GM21367 (cell line): ENCODE data around the gene KCNA5.
A peak's percentile ranks its signal among the peaks of the same experiment; 100 is the strongest.

Experiments
- ATAC-seq: cut with Tn5 transposase; IDR thresholded peaks from one replicate; pipeline ENCODE4 v1.9.1; 2021; ENCODE audit not compliant: unreplicated experiment

Gene KCNA5

DNA sequence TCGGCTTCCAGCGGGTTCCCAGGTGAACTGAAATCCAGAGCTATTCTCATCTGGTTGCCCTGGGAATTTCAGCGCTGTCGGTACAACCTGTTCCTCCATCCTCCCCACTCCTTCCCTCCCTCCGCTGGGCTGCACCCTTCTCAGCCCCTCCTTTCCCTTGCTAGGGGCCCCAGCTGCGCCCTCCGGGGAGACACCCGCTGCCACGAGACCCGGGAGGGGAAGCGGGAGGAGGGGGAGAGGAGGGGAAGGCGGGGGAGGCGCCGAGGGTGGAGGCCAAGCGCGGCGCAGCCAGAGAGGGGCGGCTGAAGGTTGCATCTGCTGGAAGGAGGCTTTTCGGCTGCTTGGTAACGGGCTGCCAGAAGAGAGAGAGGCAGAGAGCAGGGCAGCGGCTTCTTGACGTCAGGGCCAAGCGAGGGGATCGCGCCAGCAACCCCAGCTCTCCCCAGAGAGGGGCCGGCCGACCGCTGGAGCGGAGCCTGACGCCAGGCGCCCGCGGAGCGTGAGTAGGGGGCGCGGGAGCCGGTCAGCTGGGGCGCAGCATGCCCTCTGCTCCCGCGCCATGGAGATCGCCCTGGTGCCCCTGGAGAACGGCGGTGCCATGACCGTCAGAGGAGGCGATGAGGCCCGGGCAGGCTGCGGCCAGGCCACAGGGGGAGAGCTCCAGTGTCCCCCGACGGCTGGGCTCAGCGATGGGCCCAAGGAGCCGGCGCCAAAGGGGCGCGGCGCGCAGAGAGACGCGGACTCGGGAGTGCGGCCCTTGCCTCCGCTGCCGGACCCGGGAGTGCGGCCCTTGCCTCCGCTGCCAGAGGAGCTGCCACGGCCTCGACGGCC is at the start of gene KCNA5:
Gene KCNA5 (plus strand): TSS at position 291 of the 831 bp plus-strand sequence. CDS start 269 bp downstream, at position 560.
- ATAC-seq, result no peak

DNA sequence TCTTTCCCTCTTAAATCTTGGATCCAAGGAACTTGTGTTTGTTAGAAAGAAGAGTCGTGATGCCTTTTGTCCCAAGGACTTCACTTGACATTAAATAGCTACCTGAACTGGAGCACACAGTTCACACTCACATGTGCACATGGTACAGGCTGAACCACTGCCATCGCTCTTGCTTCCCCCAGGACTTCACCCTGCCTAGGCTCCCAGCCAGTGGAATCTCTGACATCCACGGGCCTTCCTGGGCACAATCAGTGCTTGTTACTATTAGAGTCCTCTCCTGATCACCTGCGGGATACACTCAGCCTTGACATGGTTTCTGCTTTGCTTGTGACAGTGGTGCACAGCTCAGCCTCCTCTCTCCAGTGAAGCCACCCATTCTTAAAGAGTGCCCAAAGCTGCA is 49.1 kb upstream of the KCNA5 start:
- no peak for ATAC-seq

DNA sequence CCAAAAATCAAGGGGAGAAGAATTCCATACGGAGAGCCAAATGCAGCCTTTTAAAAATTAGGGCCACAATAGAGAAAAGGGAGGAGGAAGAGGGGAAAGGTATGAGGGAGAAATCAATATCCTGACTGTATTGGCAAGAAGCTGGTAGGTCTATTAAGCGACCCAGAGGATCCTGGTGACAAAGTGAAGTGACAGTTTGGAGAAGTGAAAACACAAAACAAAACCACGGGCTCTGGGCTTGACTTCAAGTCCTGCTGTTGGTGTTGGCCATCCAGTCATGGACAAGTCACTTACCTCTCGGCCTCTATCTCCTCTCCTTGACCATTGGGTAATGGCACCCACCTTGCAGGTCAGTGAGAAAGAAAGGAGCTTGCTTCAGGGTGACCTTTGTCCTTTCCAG is 47.0 kb upstream of the KCNA5 start:
- ATAC-seq, result no peak

DNA sequence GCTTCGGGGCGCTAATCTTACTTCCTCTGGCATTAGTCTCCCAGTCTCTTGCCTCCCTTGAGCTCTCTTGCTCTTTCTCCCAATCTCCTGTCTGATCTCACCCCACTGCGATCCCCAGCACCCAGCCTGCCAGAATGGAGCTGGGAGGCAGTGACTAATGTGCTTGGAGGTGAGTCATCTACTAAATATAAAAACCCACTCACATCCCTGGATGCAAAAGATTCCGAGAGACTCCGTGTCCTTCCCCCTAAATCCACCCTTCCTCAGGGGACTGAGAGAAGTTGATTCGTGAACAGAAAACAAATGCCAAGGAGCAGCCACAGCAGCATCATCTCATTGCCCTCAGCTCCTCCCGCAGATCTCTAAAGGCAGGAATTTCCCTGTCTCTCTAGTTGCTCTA is 45.7 kb upstream of the KCNA5 start:
- no peak for ATAC-seq

DNA sequence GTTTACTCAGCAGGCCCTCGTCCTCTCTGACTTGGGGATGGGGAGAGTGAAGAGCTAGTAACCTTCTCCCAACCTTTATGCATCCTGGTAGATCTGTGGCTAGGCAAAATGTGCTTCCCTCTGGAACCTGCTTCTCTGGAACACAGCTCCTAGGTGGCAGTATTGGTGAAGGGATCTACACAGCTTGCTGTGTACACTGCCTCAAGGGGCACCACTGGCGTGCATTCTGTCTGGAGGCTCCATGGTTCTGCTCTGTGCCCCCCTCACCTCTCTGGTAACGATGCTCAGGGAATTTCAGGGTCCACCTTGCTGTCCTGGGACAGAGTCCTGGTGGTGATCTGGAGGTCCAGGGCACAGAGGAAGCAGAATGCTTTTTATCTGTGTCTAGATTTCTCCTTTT is 43.5 kb upstream of the KCNA5 start:
- ATAC-seq, result no peak

DNA sequence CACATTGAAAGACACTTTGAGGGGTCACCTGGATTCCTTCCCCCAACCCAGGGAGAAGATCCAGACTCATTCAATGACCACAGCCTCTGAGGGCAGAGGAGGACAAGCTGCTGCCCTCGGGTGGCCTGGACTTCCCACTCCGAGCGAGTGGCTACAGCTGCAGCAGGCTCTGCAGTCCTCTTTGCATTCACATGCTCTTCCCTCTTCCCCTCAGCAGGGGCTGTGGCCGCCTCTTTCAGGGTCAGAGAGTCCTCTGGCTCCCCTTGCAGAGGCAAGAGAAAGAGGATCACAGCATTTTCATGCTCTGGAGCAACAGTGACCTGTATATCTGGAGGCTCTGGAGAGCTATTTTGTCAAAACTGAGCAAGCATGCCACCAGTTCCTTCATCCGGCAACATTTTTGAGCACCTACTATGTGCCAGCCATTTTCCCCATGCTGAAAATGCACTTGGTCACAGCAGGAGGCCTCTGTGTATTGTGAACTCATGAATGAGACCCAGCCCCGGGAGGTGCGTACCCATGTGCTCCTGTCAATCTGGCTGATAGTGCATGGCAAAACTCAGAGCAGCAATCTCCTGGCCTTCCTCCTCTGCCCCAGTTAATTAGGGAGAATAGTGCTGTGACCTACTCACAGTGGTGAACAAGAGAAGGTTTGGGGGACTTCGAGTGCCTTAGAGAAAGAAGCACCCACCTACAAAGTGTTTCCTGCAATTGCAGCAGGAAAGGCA is 42.9 kb upstream of the KCNA5 start:
- no peak for ATAC-seq

DNA sequence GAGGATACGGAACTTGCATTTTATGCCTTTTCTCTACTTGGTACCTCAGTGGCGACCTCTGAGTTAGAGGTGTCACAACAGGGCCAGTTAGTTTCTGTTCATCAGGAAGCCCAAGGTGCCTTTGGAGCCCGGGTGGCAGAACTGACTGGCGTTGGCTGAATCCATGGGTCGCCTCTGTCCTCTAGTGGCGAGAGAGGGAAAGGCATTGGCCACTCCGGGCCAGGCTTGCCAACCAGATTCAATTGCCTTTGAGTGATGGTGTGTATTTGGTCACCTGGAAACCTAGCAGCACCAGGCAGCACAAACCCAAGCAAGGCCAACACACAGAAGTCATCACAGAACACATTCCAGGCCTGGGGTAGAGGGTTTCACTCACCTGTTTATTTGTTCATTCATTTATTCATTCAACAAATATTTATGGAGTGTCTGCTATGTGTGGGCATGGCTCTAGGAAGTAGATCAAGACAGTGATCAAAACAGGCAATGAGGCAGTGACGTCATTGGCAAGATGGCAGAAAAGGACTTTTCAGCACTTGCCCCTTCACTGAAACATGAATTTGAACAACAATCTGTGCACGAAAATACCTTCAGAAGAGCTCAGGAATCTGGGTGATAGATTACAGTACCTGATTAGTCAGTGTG is 40.5 kb upstream of the KCNA5 start:
- peak; percentile 53 for ATAC-seq

DNA sequence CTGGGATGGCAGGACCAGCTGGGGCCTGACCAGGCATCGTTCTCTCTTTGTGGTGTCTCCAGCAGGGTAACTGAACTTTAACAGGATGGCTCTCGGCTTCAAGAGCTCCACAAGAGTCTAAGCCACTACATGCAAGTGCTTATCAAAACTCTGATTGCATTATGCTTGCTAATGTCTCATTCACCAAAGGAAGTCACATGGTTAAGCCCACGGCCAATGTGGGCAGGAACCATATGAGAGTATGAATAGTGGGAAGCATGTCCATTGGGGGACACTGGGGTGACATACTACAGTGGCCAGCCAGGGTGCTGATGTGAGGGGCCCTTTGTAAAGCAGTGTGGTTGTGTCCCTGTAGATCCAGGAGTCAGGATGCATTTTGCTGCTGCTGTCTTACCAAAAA is 35.0 kb upstream of the KCNA5 start:
- ATAC-seq, result no peak

DNA sequence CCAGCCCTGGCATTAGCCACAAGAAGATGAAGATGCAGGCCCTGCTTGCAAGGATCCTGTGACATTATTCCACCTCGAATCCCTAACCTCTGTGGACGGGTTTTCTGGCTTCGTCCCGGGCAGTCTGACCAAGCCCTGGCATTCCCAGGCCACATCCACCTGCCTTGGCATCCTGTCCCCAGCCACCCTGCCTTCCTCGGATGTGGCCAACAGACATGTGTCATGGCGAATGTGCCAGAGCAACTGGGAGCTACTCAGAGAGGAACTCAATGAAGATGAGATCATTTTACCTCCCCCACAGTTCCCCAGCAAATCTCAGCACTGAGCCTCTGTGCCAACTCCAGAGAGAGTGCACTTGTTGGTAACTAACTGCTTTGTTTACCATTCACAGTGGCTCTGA is 33.5 kb upstream of the KCNA5 start:
- no peak for ATAC-seq

DNA sequence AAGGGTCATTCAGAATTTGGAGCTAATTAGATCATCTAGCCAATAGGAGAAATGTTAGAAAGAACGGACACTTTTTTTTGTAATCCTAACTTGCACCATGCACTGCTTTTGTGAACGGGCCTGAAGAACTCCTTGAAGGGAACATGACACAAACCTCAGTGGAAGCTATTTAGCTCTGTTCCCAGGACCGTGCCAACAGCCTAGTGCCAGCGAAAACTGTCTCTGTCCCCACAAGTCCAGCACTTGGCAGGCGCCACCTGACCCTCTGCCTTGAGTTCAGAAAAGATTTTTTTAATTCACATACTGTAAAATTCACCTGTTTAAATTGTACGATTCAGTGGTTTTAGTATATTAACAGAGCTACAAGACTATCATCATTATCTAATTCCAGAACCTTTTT is 31.3 kb upstream of the KCNA5 start:
- no peak for ATAC-seq

DNA sequence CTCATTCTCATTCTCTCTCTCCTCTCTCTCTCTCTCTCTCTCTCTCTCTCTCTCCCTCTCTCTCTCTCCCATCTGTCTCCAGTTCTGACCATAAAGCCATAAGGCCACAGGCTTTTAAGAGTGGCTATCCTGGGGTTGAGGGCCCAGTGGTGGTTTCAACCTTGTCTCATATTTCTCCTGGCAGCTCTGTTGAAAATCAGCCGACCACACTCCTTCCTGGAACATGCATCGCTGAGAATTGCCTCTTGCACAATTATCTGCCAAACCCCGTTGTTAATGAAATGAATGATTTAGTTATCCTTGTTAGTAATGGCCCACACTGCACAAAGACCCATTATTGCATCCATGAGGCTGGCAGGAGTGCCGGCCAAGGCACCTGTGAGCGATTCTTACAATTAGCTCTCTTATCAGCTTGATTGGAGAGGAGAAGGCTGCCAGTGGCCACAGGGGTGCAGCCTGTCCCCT is 30.4 kb upstream of the KCNA5 start:
- no peak for ATAC-seq

DNA sequence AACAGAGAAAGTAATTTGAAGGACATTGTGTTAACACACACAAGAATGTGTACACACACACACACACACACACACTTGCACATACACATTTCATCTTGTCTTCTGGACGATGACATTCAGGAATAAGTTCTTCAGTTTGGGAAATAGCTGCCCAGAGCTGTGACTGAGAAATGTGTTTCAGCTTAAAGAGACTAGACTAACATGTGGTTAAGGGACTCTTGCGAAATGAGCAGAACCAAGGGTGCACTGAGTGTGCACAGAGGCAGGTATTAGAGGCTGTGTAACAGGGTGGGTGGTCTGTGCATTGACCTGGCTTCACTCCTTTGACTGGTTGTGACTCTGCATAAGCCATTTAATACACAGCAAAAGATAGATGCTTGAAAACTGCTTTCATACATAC is 29.4 kb upstream of the KCNA5 start:
- no peak for ATAC-seq

DNA sequence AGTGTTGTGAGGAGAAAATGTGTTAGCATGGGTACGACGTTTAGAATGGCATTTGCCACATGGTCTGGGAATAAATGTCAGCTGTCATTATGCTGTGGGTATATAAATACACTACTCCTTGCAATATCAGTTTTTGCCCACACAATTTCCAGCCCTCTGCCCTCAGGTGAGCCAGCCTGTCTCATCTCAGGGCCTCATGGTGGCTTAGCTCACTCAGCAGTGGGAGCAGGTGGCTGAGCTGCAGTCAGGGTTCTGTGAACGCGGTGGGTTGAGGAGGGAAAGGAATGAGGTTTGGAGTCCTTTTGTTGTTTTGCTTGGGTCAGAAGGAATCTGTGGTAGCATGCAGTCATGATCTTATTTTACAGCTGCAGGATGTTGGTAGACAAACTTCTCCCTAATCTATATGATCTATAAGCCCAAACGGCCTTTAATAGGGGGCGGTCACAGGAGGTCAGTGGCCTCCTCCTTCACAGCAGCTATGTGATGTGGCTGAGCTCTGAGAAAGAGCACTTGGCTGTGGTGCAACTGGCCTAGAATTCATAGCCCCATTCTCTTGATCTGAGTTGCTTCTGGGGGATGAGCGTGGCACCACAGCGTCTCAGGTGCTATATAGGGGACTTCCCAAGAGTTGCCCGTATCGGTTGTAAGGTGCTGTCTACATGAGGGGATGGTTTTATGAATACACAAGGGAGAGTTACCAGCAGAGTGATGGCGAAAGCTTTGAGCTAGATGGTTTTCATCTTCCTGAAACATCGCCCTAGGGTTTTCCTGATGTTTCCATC is 27.8 kb upstream of the KCNA5 start:
- ATAC-seq, result no peak

DNA sequence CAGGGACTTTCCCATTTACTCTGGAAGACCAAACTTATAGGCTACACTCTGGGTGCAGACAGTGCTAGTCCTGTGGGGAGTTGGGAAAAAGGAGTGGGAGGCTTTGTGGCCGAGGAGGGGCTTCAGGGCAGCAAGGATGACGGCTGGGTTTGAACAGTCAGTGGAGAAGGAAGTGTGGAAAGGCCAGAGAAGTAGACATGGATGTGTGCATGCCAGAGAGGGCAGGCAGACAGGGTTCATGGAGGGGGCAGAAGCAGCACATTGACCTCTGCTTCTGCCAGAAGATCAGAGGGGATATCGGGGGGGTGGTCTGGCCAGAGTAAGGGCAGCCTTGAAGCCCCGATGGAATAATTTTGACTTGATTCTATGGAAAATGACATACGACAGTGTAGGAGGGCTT is 27.2 kb upstream of the KCNA5 start:
- ATAC-seq, result no peak

DNA sequence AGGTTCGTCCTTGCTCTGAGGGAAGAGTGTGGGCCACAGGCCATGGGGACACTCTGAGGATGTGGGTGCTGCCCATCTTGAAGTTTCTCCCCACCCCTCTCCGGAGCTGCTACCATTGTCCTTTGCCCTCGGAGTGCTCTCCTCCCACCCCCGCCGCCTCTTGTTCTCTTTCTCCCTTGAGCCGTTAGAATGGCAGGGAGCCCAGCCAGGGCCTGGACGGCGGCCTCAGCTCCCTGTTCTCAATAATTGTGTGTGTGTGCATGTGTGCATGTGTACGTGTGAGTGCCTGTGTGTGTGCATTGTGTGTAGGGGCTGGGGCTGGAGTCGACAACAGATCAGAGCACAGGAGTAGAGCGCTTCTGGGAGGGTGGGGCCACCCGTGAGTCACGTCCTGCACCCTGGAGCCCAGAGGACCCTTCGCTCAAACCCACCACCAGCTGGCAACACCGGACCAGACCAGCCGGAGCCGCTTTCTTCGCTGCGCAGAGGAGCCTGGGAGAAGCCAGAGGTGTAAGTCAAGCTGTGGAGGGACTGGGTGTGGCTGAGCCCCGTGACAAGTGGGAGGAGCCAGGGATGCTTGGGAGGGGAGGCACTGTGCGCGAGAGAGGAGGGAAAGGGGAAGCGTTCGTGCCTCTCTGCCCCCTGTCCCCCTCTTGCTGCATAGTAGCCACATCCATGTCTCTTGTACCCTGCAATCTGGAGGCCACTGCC is 25.9 kb upstream of the KCNA5 start:
- no peak for ATAC-seq

DNA sequence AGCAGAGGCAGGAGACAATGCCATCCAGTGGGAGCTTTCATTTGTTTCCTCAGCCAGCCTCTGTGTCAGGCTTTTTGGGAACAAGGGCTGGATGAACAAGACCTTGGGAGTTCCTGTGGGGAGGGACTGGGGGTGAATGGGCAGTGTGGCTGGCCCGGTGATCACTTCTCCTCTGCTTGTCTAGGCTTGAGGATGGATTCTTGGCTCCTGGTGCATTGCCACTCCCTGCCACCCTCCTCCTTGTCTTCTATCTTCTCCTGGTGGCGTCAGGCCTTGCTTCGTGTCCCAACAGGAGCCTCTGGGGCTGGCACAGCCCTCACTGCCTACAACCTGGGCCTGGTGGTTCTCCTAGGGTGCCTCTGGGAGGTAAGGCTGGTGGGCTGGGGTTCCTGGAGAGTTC is 25.0 kb upstream of the KCNA5 start:
- no peak for ATAC-seq

DNA sequence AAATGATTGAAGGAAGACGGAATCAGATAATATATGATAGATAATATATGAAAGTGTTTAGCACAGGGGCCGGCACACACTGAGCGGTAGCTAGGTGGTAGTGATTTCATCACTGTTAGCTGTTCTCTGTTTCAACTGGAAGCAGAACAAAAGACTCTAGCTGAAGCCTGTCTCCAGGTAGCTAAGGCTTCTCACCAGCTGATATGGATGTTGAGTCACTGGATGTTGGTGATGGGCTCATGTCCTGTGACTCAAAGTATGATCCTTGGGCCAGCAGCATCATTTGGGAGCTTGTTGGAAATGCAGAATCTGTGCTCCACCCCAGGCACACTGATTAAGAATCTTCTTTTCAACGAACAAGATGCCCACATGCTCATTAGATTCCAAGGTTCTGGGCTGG is 21.7 kb upstream of the KCNA5 start:
- ATAC-seq, result no peak

DNA sequence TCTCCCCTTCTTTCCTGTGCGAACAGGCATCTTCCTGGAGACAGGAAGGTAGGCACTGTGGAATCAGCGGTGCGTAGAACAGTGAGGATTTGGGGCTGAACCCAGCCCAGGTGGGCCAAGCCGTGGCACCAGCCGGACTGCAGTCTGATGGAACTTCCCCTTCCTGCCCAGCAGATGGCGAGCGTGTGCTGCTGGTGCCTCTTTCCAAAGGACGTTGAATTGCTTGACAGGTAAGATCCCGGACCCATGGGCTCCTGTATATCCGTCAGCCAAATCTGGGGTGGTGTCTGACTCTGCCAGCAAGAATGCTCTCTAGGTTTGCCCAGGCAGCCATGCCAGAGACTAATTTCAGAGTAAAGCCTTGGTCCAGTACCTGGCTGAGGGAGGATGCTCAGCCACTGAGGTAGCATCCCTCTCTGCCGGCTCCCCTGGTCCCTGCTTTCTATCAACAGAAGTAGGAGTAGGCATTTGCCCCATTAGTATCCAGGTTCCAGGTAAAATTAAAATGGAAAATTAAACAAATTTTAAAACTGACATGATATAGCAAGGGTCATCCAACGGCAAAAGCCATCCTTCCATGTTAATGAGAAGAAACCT is 21.1 kb upstream of the KCNA5 start:
- no peak for ATAC-seq

DNA sequence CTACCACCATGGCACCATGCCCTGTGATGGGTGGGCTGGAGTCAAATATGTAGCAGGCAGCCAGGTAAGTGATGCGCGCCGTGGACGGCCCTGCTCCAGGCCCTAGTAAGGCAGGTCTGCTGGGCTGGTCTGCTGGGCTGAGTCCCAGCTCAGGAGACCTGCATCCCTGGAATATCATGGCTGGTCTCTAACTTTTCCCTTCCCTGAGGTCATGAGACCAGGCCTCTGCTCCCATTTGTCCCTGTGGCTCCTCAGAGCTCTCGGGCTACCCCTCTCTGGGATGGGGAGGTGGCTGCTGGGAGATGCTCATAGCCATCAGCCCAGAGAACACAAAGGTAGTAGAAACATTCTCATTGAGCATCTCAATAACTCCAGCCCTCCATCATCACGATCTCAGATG is 19.8 kb upstream of the KCNA5 start:
- ATAC-seq, result no peak

DNA sequence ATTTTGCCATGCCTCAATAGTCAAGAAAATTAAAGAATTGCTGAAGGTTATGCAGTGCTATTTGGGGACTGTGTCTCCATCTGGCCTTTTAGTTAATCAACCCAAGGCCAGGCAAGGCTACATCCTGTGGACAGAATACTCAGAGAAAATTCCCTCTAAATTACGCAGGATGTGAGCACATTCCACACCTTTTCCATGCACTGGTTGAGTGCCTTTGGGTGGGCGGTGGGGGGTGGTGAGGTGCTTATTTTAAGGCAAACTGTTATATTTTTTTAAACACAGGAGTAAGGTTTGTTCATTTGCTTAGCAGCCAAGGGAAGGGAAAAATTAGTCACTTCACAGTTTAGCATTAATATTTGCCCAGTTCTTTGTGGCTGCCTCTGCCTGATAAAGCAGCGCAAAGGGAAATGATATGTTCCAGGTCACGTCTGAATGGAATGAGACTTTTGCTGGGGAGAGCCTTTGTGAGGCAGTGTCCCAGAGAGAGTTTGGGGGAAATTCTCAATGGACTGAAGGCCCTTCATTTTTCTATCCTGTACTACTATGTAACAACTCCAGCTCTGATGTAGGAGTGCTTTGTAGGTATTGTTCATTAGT is 17.2 kb upstream of the KCNA5 start:
- no peak for ATAC-seq
